22Rv1 (cell line): Measurements from ENCODE around the gene ZNF626.
"Not testable (repeated sequence)": the region's sequence is repeated elsewhere in the genome, so short reads cannot be mapped to it uniquely, and the experiment has no call there.

ENCODE experiments used
- H3K27ac ChIP-seq: fragments of 450-650 bp; 2 replicates; pipeline ENCODE4 v1.5.1; 2017
- CTCF ChIP-seq: fragments of 450-650 bp; IDR thresholded peaks from 2 replicates; pipeline ENCODE4 v1.5.1; 2017; ENCODE audit warnings: mild to moderate bottlenecking
- ZFX ChIP-seq: fragments of 450-650 bp; IDR thresholded peaks from 2 replicates; pipeline ENCODE4 v1.6.1; 2017; ENCODE audit warnings: antibody characterized with exemption, borderline replicate concordance

ZNF626 gene

GRCh38 chr19:20640545-20640944 lies 20.8 kb downstream of the ZNF626 start:
- TF ChIP-seq CTCF (no peak), ZFX (no peak)
- H3K27ac ChIP-seq, result no peak overlapping the region

- TF ChIP-seq CTCF (no peak), ZFX (no peak)
- H3K27ac ChIP-seq, result no peak overlapping the region
These were observed 21.3 kb downstream of the ZNF626 start for GRCh38 chr19:20640023-20640422.

- H3K27ac ChIP-seq, result not testable (repeated sequence)
These were observed 36.8 kb downstream of the ZNF626 start for GRCh38 chr19:20624560-20624959.

GRCh38 chr19:20616071-20616470 lies 45.3 kb downstream of the ZNF626 start:
- H3K27ac ChIP-seq, result no peak overlapping the region
- TF ChIP-seq CTCF, result no peak
- no peak for TF ChIP-seq ZFX

- not testable (repeated sequence) for H3K27ac ChIP-seq
These were observed 46.4 kb downstream of the ZNF626 start for GRCh38 chr19:20614971-20615370.

GRCh38 chr19:20612711-20613316 lies 48.6 kb downstream of the ZNF626 start:
- no peak overlapping the region for H3K27ac ChIP-seq
- TF ChIP-seq ZFX (no peak), CTCF (no peak)

GRCh38 chr19:20611866-20612265 lies 49.5 kb downstream of the ZNF626 start:
- no peak for TF ChIP-seq CTCF
- no peak for TF ChIP-seq ZFX
- no peak overlapping the region for H3K27ac ChIP-seq

GRCh38 chr19:20607943-20608342 lies 53.4 kb downstream of the ZNF626 start:
- no peak overlapping the region for H3K27ac ChIP-seq
- TF ChIP-seq ZFX (no peak), CTCF (no peak)
